Measurements from ENCODE around the gene ITM2C. TPM values are rescaled to one million over a fixed set of nuclear protein-coding genes. Genes with fewer than 3 reads are reported as not detected.

The ITM2C gene
- total and polyA plus RNA-seq, 2 of the 13 experiments (the other 11 are each of a cell fraction or from before 2014, with no cell fraction given): 70.5 to 270 TPM

GRCh38 chr2:230914886-230915285 lies 50.1 kb downstream of the ITM2C start:
- no peak for FAIRE-seq
- Histone ChIP-seq H3K4me1 (ENCODE audit: insufficient read depth, low read length) (no peaks in the 10 kb centered on the region), H3K36me3 (replicated peaks in 1 of 2; ENCODE audit: control insufficient read depth in 1 of 2, insufficient read depth in 2 of 2, low read length in 2 of 2) (no peaks in the 10 kb centered on the region), H3K79me2 (ENCODE audit: insufficient read depth, low read length) (no peaks in the 10 kb centered on the region), H3K9ac (ENCODE audit: insufficient read depth, low read depth, low read length) (no peak overlapping the region), H3K4me2 (ENCODE audit: low read depth, low read length) (no peak overlapping the region), H3K27me3 (ENCODE audit: control insufficient read depth in 1 of 2, insufficient read depth in 2 of 2, low read length in 2 of 2) (peaks cover 4 to 30% of the 10 kb centered on the region in 2 experiments; a peak in 3 of 5 replicates), H3K4me3 (replicated peaks in 1 of 3; ENCODE audit: insufficient read depth in 1 of 3, low read depth in 2 of 3, low read length in 3 of 3) (no peak overlapping the region), H3K27ac (ENCODE audit: extremely low read length, insufficient read depth, low read length) (no peak overlapping the region), H2AFZ (ENCODE audit: low read length) (no peak overlapping the region), H3K9me3 (ENCODE audit: low read length) (no peaks in the 10 kb centered on the region), H4K20me1 (ENCODE audit: insufficient read depth, low read length) (no peaks in the 10 kb centered on the region)
- peak; percentile 42; the same call in 2 of the 3 replicates for ATAC-seq
- ChIA-PET POLR2A (no interaction called here), CTCF (ENCODE audit: low intra/inter-chr PET ratio, low total read pairs) (no interaction called here)
- TF ChIP-seq ZNF318 (CRISPR knock-in tag; IDR thresholded peaks at IDR 0.05) (no peak), ZNF776 (CRISPR knock-in tag; IDR thresholded peaks at IDR 0.05) (no peak), DR1 (CRISPR knock-in tag; IDR thresholded peaks at IDR 0.05) (no peak), REST (IDR thresholded peaks at IDR 0.05; ENCODE audit: borderline replicate concordance in 1 of 2, low read depth in 1 of 2, low read length in 2 of 2) (no peak), ZNF781 (CRISPR knock-in tag; IDR thresholded peaks at IDR 0.05; ENCODE audit: borderline replicate concordance, not compliant biosample characterization) (no peak), E2F1 (CRISPR knock-in tag; IDR thresholded peaks at IDR 0.05) (no peak)
- in situ Hi-C loops (cut with HindIII; ENCODE audit: extremely low pct_ligation_motif_present, low pct_unique_long_range_greater_than_20kb) (no loop called here), intact Hi-C loops (cut with micrococcal nuclease; ENCODE audit: unreplicated experiment) (no loop called here)
- no peak for DNase-seq (ENCODE audit: low spot score)
- no TSS peak for BruUV-seq (replicated peaks)
- WGBS (ENCODE audit: low lambda C conversion rate): 20% methylated on average over 2 of the region's 3 CpGs
